ENCODE results near the gene MYL6.
"Not testable (repeated sequence)": the region's sequence is repeated elsewhere in the genome, so short reads cannot be mapped to it uniquely, and the experiment has no call there.

- not testable (repeated sequence) for TF ChIP-seq STAT6 (CRISPR knock-in tag; conservative IDR thresholded peaks at IDR 0.05; ENCODE audit: low read depth); CTCF (IDR thresholded peaks at IDR 0.05); IRF1 (CRISPR knock-in tag; IDR thresholded peaks at IDR 0.05); FOXJ3 (CRISPR knock-in tag; IDR thresholded peaks at IDR 0.05; ENCODE audit: borderline replicate concordance)
Observed at GRCh38 chr12:56117082-56117706, 41.0 kb upstream of the MYL6 start.
